ENCODE results near the gene CEP295NL. TPM values are rescaled to one million over a fixed set of nuclear protein-coding genes. Genes with fewer than 3 reads are reported as not detected.
A peak's percentile ranks its signal among the peaks of the same experiment; 100 is the strongest.

The CEP295NL gene
- total and polyA plus RNA-seq, 12 donors: 0.04 to 2.6 (median 0.82) TPM

- Histone ChIP-seq H3K27ac (no peak overlapping the region), H3K9me3 (no peaks in the 10 kb centered on the region), H3K27me3 (no peaks in the 10 kb centered on the region), H3K4me1 (peaks cover 23 to 74% (median 56%) of the 10 kb centered on the region in 9 donors), H3K36me3 (peaks cover 0 to 36% (median 0%) of the 10 kb centered on the region in 9 donors), H3K4me3 (no peak overlapping the region)
- TF ChIP-seq CTCF (IDR thresholded peaks at IDR 0.05): no peak
- ATAC-seq (no peak), DNase-seq (no peak)
- intact Hi-C loops (cut with DNase I): no loop called here
- 83 to 88% methylated on average over 29 of the region's 29 CpGs for WGBS, 2 donors
Observed at GRCh38 chr17:78900816-78901215, 2.2 kb downstream of the CEP295NL start.

- WGBS, 2 donors: 42 to 54% methylated on average over 18 of the region's 18 CpGs
- Histone ChIP-seq H3K9me3 (no peaks in the 10 kb centered on the region), H3K36me3 (peaks cover 0 to 36% (median 0%) of the 10 kb centered on the region in 9 donors), H3K27ac (peak overlapping the region in 8 of 10 donors; percentile 6 to 72 (median 60)), H3K27me3 (no peaks in the 10 kb centered on the region), H3K4me1 (peaks cover 30 to 73% (median 64%) of the 10 kb centered on the region in 9 donors), H3K4me3 (no peak overlapping the region)
- ATAC-seq (peak; percentile 60 to 85 (median 75)), DNase-seq (peak; percentile 63 to 66)
- no peak for TF ChIP-seq CTCF (IDR thresholded peaks at IDR 0.05)
- intact Hi-C loops (cut with DNase I): no loop called here
Observed at GRCh38 chr17:78899361-78900260, 3.4 kb downstream of the CEP295NL start.

- WGBS, 2 donors: 69 to 74% methylated on average over 13 of the region's 13 CpGs
- no peak overlapping the region for H3K4me3 ChIP-seq
- TF ChIP-seq CTCF (IDR thresholded peaks at IDR 0.05): no peak
- intact Hi-C loops (cut with DNase I): no loop called here
- ATAC-seq (peak in 1 of 8 donors; percentile 9), DNase-seq (no peak)
- no peaks in the 10 kb centered on the region for H3K9me3 ChIP-seq
- H3K4me1 ChIP-seq: peaks cover 32 to 77% (median 69%) of the 10 kb centered on the region in 9 donors
- no peaks in the 10 kb centered on the region for H3K27me3 ChIP-seq
- peak overlapping the region in 7 of 10 donors; percentile 6 to 72 (median 61) for H3K27ac ChIP-seq
- H3K36me3 ChIP-seq: peaks cover 0 to 32% (median 0%) of the 10 kb centered on the region in 9 donors
Observed at GRCh38 chr17:78898947-78899346, 4.1 kb downstream of the CEP295NL start.

- no peak for DNase-seq
- peaks cover 33 to 78% (median 72%) of the 10 kb centered on the region in 9 donors for H3K4me1 ChIP-seq
- H3K9me3 ChIP-seq: no peaks in the 10 kb centered on the region
- 81 to 88% methylated on average over 17 of the region's 17 CpGs for WGBS, 2 donors
- H3K27ac ChIP-seq: peak overlapping the region in 4 of 10 donors; percentile 61 to 72 (median 68)
- no peak for TF ChIP-seq CTCF (IDR thresholded peaks at IDR 0.05)
- no peaks in the 10 kb centered on the region for H3K27me3 ChIP-seq
- intact Hi-C loops (cut with DNase I): no loop called here
- no peak overlapping the region for H3K4me3 ChIP-seq
- no peak for ATAC-seq
- H3K36me3 ChIP-seq: peaks cover 0 to 27% (median 0%) of the 10 kb centered on the region in 9 donors
Observed at GRCh38 chr17:78898075-78898836, 4.7 kb downstream of the CEP295NL start.

All from heart right ventricle (tissue), 16 donors.